GM23248 (cell line): ENCODE measurements around the gene COQ4. TPM values are rescaled to one million over a fixed set of nuclear protein-coding genes. Genes with fewer than 3 reads are reported as not detected.
"Not testable (repeated sequence)": the region's sequence is repeated elsewhere in the genome, so short reads cannot be mapped to it uniquely, and the experiment has no call there.

ENCODE experiments used
- DNase-seq: peaks from one replicate; pipeline ENCODE4 v3.0.0-alpha.2; 2015
- H2AFZ ChIP-seq: fragments of 200-600 bp; sonication (generic); 2 replicates; pipeline ENCODE4 v1.6.1; 2016; ENCODE audit warnings: antibody characterized with exemption
- H3F3A ChIP-seq: fragments of 200-600 bp; sonication (generic); 2 replicates; pipeline ENCODE4 v1.6.1; 2016; ENCODE audit warnings: mild to moderate bottlenecking, antibody characterized with exemption, mixed run types; ENCODE audit not compliant: insufficient read depth
- H3K27ac ChIP-seq: fragments of 200-600 bp; sonication (generic); 2 replicates; pipeline ENCODE4 v1.5.1; 2016; ENCODE audit warnings: mild to moderate bottlenecking
- H3K27me3 ChIP-seq: fragments of 200-600 bp; sonication (generic); replicated peaks from 2 replicates; pipeline ENCODE4 v1.6.1; 2016; ENCODE audit warnings: mild to moderate bottlenecking; ENCODE audit not compliant: insufficient read depth
- H3K36me3 ChIP-seq: fragments of 200-600 bp; sonication (generic); 2 replicates; pipeline ENCODE4 v1.6.1; 2016; ENCODE audit warnings: low read depth, mild to moderate bottlenecking
- H3K4me1 ChIP-seq: fragments of 200-600 bp; sonication (generic); 2 replicates; pipeline ENCODE4 v1.6.1; 2016; ENCODE audit warnings: mild to moderate bottlenecking; ENCODE audit not compliant: insufficient read depth
- H3K4me2 ChIP-seq: fragments of 200-600 bp; sonication (generic); one replicate; pipeline ENCODE4 v1.6.1; 2016; ENCODE audit warnings: mild to moderate bottlenecking; ENCODE audit not compliant: unreplicated experiment
- H3K4me3 ChIP-seq: fragments of 200-600 bp; sonication (generic); 2 replicates; pipeline ENCODE4 v1.5.1; 2016; ENCODE audit warnings: mild to moderate bottlenecking
- H3K79me2 ChIP-seq: fragments of 200-600 bp; sonication (generic); 2 replicates; pipeline ENCODE4 v1.6.1; 2016; ENCODE audit warnings: mild to moderate bottlenecking; ENCODE audit not compliant: insufficient read depth
- H3K9ac ChIP-seq: fragments of 200-600 bp; sonication (generic); 2 replicates; pipeline ENCODE4 v1.6.1; 2016; ENCODE audit warnings: mild to moderate bottlenecking
- H3K9me2 ChIP-seq: fragments of 200-600 bp; sonication (generic); 2 replicates; pipeline ENCODE4 v1.6.1; 2016; ENCODE audit warnings: mixed run types, mild to moderate bottlenecking, moderate library complexity; ENCODE audit not compliant: insufficient read depth
- H3K9me3 ChIP-seq: fragments of 200-600 bp; sonication (generic); one replicate; pipeline ENCODE4 v1.6.1; 2017; ENCODE audit warnings: low read depth
- H4K20me1 ChIP-seq: fragments of 200-600 bp; sonication (generic); 2 replicates; pipeline ENCODE4 v1.6.0; 2016; ENCODE audit not compliant: insufficient read depth
- EZH2 ChIP-seq: fragments of 200-600 bp; sonication (generic); IDR thresholded peaks from 2 replicates; pipeline ENCODE4 v1.6.1; 2018; ENCODE audit warnings: antibody characterized with exemption, mild to moderate bottlenecking; ENCODE audit not compliant: insufficient read depth, poor library complexity, severe bottlenecking
- EZH2phosphoT487 ChIP-seq: fragments of 200-600 bp; sonication (generic); IDR thresholded peaks from 2 replicates; pipeline ENCODE4 v1.6.1; 2018; ENCODE audit warnings: antibody characterized with exemption, moderate library complexity, mild to moderate bottlenecking, low read depth; ENCODE audit not compliant: insufficient read depth
- WGBS, 2 experiments: methylation state at CpG; one replicate each; pipeline ENCODE4 v1.1.6; 2015 to 2017; ENCODE audit warnings: low lambda C conversion rate in 2 of 2, low coverage in 1 of 2; ENCODE audit errors: missing lambda C conversion rate in 2 of 2; 5-methylcytosine and 5-hydroxymethylcytosine counted together
- in situ Hi-C: fragments of 300-500 bp; cut with MboI; formaldehyde crosslinking; loops from 2 replicates; pipeline ENCODE4 v1.15.0; 2020
- polyA plus RNA-seq: library from polyadenylated mRNA; unstranded; fragments of >200 nt; fragmentation: Nextera tagmentation; extraction: Ambion mirVana; gene quantifications from 2 replicates; pipeline ENCODE4 v1.2.1, GENCODE V29; 2016
- total RNA-seq: library from RNA; depleted of rRNA; stranded (reverse); fragments of >200 nt; shearing (Covaris generic); gene quantifications from 2 replicates; pipeline ENCODE4 v1.2.3, GENCODE V29; 2014

The COQ4 gene
- total and polyA plus RNA-seq, 2 experiments from 2014 or later: 34.1 to 46.8 TPM

DNA sequence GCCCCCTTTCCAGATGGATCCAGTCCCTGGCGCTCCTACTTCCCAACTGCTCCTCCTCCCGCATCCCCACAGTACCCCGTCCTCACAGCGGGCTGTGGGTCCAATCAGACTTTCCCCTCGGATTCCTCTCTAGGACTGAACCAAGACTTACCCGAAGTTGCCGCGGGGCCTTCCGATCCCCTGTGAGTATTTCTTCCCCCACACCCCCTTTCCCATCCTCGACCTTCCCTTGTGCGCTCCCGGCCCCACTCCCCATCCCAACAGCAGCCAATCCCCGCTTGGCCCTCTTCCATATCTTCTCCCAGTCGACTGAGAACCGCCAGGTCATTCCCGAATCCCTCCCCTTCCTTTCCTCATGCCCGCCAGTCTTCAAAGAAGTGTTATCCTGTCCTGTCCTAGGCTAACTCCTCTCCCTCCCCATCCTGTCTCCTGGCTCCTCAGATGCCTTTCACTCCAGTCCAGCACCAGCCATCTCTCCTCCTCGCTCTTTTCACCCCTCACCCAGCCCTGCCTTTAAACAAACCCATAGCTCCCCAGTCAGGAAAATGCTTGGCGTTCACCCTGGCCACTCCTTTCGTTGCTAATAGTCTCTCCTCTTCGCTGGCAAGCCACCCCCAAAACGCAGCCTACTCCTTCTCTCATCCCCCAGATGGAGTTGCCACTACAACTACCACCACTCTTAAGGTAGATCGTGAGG is 45.9 kb upstream of the COQ4 start:
- 2 to 5% methylated on average over 18 to 23 of the region's 23 CpGs for WGBS, 2 experiments
- Histone ChIP-seq H2AFZ (peak overlapping the region; percentile 85), H3K4me2 (peak overlapping the region; percentile 94), H3K9me2 (no peaks in the 10 kb centered on the region), H3K27ac (peak overlapping the region; percentile 60), H3K9ac (peak overlapping the region; percentile 89), H3K4me1 (peaks cover 20% of the 10 kb centered on the region), H3K79me2 (peaks cover 72% of the 10 kb centered on the region), H3K27me3 (no peaks in the 10 kb centered on the region), H3K4me3 (peak overlapping the region; percentile 96), H3K36me3 (peaks cover 19% of the 10 kb centered on the region), H3F3A (no peaks in the 10 kb centered on the region; the same call in 1 of the 2 replicates), H3K9me3 (no peaks in the 10 kb centered on the region), H4K20me1 (no peaks in the 10 kb centered on the region)
- peak; percentile 67 for DNase-seq
- in situ Hi-C loops: no loop called here
- TF ChIP-seq EZH2phosphoT487 (no peak), EZH2 (no peak)

DNA sequence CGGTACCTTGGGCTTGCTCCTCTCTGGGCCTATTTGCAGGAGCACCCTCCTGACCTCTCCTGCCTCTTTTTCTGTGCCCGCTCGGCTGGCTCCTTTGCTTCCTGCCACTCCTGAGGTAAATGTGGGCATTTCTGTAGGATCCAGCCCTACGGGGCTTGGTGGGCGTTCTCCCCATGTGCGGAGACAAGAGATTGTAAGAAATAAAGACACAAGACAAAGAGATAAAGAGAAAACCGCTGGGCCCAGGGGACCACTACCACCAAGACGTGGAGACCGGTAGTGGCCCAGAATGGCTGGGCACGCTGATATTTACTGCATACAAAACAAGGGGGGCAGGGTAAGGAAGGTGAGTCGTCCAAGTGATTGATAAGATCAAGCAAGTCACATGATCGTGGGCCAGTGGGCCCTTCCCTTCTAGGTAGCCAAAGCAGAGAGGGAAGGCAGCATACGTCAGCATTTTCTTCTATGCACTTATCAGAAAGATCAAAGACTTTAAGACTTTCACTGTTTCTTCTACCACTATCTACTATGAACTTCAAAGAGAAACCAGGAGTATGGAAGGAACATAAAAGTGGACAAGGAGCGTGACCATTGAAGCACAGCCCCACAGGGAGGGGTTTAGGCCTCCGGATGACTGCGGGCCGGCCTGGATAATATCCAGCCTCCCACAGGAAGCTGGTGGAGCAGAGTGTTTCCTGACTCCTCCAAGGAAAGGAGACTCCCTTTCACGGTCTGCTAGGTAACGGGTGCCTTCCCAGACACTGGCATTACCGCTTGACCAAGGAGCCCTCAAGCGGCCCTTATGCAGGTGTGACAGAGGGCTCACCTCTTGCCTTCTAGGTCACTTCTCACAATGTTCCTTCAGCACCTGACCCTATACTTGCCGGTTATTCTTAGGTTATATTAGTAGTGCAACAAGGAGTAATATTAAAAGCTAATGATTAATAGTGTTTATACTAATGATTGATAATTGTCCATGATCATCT is 43.3 kb upstream of the COQ4 start:
- DNase-seq, H3K27ac ChIP-seq, H3K4me2 ChIP-seq: not testable (repeated sequence)

DNA sequence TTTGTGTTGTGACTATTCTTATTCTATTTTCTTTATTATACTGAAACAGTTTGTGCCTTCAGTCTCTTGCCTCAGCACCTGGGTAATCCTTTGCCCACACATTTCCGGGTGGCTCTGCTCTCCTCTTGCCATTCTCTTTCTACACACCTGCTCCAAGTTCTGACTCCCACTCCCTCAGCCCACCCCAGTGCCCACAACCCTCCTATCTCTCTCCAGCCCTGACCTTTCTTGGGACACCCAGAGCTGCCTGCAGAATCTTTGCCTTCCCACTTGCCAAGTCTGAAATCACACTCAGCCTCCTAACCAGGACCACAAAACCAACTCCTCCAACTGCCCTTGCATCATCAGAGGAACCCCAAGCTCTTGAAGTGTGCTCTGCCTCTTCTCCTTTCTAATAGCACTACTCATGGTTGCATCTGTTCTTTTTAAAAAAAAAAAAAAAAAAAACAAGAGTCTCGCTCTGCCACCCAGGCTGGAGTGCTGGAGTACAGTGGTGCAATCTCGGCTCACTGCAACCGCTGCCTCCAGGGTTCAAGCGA is 42.5 kb upstream of the COQ4 start:
- no peak overlapping the region for H2AFZ ChIP-seq
- H3K36me3 ChIP-seq: no peaks in the 10 kb centered on the region
- H3K9ac ChIP-seq: no peak overlapping the region
- H3K27ac ChIP-seq: no peak overlapping the region
- H3F3A ChIP-seq: no peaks in the 10 kb centered on the region; the same call in 1 of the 2 replicates
- no peak overlapping the region for H3K4me2 ChIP-seq
- H4K20me1 ChIP-seq: no peaks in the 10 kb centered on the region
- DNase-seq: no peak
- H3K27me3 ChIP-seq: no peaks in the 10 kb centered on the region
- TF ChIP-seq EZH2 (no peak), EZH2phosphoT487 (no peak)
- no peaks in the 10 kb centered on the region for H3K9me2 ChIP-seq
- WGBS, 2 experiments: 88 to 90% methylated on average over 5 of the region's 5 CpGs
- peaks cover 16% of the 10 kb centered on the region for H3K4me1 ChIP-seq
- H3K4me3 ChIP-seq: no peak overlapping the region
- in situ Hi-C loops: no loop called here
- peaks cover 38% of the 10 kb centered on the region for H3K79me2 ChIP-seq
- H3K9me3 ChIP-seq: no peaks in the 10 kb centered on the region

More for the DNA sequence above, 43.3 kb upstream of the COQ4 start:
- H2AFZ ChIP-seq, H3K36me3 ChIP-seq, H3K9ac ChIP-seq, in situ Hi-C loops, H3K4me3 ChIP-seq, H4K20me1 ChIP-seq, H3K9me3 ChIP-seq, H3K27me3 ChIP-seq, H3K9me2 ChIP-seq, H3F3A ChIP-seq: not testable (repeated sequence)
- Histone ChIP-seq H3K4me1 (peaks cover 20% of the 10 kb centered on the region), H3K79me2 (peaks cover 45% of the 10 kb centered on the region)
- WGBS, 2 experiments: 83% methylated on average over 22 of the region's 22 CpGs

DNA sequence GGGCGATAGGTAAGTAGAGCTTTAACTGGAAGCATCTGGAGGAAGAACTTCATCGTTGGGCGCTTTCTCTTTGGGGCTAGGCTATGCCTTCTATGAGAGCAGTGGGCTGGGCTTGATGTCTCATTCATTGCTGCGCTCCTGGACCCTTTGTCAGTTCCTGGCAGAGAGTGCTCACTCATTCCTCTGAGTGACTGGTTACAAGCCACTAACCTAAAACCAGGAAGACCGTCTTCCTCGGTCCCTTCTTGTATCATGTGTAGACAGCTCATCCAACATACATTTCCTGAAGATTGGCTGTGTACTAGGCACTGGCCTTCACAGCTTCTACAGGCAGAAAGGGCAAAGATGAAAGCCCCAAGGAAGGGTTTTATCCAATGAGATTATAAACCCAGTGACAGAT is 40.1 kb upstream of the COQ4 start:
- Histone ChIP-seq H3K9me3 (no peaks in the 10 kb centered on the region), H3K9ac (peak overlapping the region; percentile 21; the same call in 1 of the 2 replicates), H4K20me1 (no peaks in the 10 kb centered on the region), H3K9me2 (no peaks in the 10 kb centered on the region), H3K27ac (peak overlapping the region; percentile 52), H3F3A (no peaks in the 10 kb centered on the region; the same call in 1 of the 2 replicates), H3K4me2 (no peak overlapping the region), H3K36me3 (no peaks in the 10 kb centered on the region), H2AFZ (no peak overlapping the region), H3K79me2 (peaks cover 18% of the 10 kb centered on the region), H3K4me1 (peaks cover 10% of the 10 kb centered on the region), H3K4me3 (no peak overlapping the region), H3K27me3 (no peaks in the 10 kb centered on the region)
- TF ChIP-seq EZH2 (no peak), EZH2phosphoT487 (no peak)
- peak; percentile 85 for DNase-seq
- in situ Hi-C loops: no loop called here
- 62 to 67% methylated on average over 6 of the region's 6 CpGs for WGBS, 2 experiments
